22Rv1 (cell line): ENCODE measurements around the gene CLHC1.
"Not testable (repeated sequence)": the region's sequence is repeated elsewhere in the genome, so short reads cannot be mapped to it uniquely, and the experiment has no call there.

Source experiments
- CTCF ChIP-seq: fragments of 450-650 bp; IDR thresholded peaks from 2 replicates; pipeline ENCODE4 v1.5.1; 2017; ENCODE audit warnings: mild to moderate bottlenecking
- ZFX ChIP-seq: fragments of 450-650 bp; IDR thresholded peaks from 2 replicates; pipeline ENCODE4 v1.6.1; 2017; ENCODE audit warnings: antibody characterized with exemption, borderline replicate concordance

- TF ChIP-seq CTCF, ZFX: not testable (repeated sequence)
Observed at GRCh38 chr2:55186837-55187236, 45.3 kb downstream of the CLHC1 start.
